NCI-H510A treated with DMSO at 0.1 percent for 48 hours (cell line): ENCODE results near the gene HIKESHI.
"Not testable (repeated sequence)": the region's sequence is repeated elsewhere in the genome, so short reads cannot be mapped to it uniquely, and the experiment has no call there.

Source experiments
- DNase-seq: peaks from one replicate; lab custom pipeline; 2025; lab: John Stamatoyannopoulos, UW

Gene HIKESHI, protein sequence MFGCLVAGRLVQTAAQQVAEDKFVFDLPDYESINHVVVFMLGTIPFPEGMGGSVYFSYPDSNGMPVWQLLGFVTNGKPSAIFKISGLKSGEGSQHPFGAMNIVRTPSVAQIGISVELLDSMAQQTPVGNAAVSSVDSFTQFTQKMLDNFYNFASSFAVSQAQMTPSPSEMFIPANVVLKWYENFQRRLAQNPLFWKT

GRCh38 chr11:86302092-86302793 is at the start of gene HIKESHI:
TSS of gene HIKESHI (plus strand) at chr11:86302240. CDS start at chr11:86302449, 209 bp downstream.
- DNase-seq = peak; percentile 94

DNA sequence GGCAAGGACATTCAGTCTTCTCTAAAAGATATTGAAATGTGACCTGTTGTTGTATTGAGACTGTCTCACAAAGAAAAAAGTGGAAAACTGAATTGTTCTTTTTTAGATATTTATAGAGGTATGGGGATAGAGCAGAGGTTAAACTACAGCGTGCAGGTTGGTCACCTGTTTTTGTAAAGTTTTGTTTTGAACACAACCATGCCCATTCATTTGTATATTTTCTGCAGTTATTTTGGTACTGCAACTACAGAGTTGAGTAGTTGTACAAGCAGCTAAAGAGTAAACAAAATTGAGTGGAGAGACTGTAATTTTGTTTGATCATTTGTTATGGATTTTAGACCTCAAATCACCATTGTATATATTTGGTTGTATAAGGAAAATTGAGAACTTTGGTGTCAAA is 46.1 kb upstream of the HIKESHI start:
- no peak for DNase-seq

- DNase-seq = no peak
Measured at GRCh38 chr11:86256608-86257007, 45.4 kb upstream of the HIKESHI start.

DNA sequence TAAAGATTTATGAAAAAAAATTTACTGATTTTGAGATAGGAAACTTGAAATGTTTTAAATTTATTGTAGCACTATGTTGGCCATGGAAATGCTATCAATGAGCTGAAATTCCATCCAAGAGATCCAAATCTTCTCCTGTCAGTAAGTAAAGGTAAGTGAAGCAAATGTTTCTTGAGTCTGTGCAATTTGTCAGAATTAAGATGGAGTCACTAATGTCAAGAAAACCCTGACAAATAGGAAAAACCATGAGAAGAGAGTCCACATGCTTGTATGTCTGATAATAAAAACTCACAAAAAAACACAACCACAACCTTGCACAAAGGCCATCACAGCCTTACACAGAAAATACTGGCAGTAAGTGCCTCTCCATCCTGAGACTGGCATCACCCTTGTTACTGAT is 44.6 kb upstream of the HIKESHI start:
- DNase-seq = no peak

DNA sequence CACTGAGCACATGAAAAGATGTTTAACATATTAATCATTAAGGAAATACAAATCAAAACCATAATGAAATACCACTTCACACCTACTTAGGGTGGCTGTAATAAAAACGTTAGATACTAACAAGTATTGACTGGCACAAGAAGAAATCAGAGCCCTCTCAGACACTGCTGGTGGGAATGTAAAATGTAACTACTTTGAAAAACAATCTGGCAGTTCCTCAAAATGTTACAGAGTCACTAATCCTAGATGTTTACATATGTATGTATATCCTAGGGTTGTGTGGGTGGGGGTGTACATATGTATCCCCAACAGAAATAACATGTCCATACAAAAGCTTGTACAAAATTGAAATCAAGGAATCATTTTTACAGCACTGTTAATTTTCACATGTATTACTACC is 42.3 kb upstream of the HIKESHI start:
- no peak for DNase-seq

GRCh38 chr11:86261328-86261727 is 40.7 kb upstream of the HIKESHI start:
- DNase-seq = no peak

GRCh38 chr11:86262387-86262786 is 39.7 kb upstream of the HIKESHI start:
- no peak for DNase-seq

GRCh38 chr11:86264649-86265048 is 37.4 kb upstream of the HIKESHI start:
- DNase-seq = no peak

- no peak for DNase-seq
Measured at GRCh38 chr11:86265194-86265593, 36.8 kb upstream of the HIKESHI start.

GRCh38 chr11:86269645-86270044 is 32.4 kb upstream of the HIKESHI start:
- DNase-seq = no peak

- no peak for DNase-seq
Measured at GRCh38 chr11:86274503-86274902, 27.5 kb upstream of the HIKESHI start.

- no peak for DNase-seq
Measured at GRCh38 chr11:86274999-86275398, 27.0 kb upstream of the HIKESHI start.

DNA sequence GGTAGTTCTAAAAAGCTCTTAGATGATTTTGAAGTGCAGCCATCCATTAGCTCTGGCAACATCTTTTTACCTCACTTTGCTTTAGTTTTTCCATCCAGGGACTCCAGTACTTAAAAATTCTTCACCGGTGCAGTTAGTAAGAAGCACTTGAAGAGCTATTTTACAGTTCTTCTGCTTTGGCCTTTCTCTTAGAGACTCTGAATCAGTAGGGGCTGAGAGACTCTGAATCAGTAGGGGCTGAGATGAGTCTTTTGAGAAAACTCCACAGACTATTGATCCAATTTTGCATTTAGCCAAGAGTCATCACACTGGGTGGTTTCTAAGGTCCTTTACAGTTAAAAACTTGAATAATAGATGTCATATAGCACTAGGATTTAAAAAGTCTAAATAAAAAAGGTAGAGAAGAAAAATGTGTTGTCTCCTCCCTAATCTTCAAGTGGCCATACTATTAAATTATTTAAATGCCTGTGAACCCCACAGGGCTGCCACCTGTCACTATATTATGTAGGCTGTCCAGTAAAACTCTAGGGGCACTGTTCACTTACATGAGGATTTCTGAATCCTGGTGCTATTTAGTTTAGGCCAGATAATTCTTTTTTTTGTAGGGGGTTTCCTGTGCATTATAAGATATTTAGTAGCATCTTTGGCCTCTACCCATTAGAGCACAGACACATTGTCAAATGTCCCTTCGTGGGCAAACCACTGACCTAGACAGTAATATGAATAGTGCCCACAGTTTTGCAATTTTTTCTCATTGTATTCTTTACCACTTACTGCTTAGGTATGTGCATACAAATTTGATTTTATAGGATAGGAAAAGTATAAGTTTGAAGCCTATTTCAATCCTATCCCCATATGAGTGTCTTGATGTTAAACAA is 26.3 kb upstream of the HIKESHI start:
- no peak for DNase-seq

GRCh38 chr11:86277741-86278140 is 24.3 kb upstream of the HIKESHI start:
- no peak for DNase-seq

DNA sequence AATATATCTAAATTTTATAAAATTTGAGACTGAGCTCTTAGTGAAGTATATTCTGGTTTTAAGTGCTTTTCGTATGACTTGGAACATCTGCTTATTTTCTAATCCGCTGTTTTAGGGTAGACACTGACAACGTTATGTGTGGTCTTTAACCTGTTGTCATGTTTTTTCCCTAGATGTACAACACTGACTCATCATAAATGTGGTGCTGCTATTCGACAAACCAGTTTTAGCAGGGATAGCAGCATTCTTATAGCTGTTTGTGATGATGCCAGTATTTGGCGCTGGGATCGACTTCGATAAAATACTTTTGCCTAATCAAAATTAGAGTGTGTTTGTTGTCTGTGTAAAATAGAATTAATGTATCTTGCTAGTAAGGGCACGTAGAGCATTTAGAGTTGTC is 23.8 kb upstream of the HIKESHI start:
- no peak for DNase-seq

- DNase-seq = no peak
Measured at GRCh38 chr11:86279747-86280146, 22.3 kb upstream of the HIKESHI start.

DNA sequence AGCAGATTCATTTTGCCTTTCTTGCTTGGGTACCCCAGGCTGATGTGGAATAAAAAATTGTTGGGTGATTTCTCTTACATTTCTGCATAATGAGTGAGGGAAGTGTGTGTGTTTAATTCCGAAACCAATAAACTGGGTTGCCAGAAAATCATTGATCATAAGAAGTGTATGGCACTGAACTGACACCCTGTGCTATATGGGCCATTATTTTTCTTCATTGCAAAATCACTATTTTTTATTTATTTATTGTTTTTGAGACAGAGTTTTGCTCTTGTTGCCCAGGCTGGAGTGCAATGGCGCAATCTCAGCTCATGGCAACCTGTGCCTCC is 14.6 kb upstream of the HIKESHI start:
- DNase-seq = no peak

GRCh38 chr11:86288776-86289507 is 13.1 kb upstream of the HIKESHI start:
- DNase-seq = no peak

DNA sequence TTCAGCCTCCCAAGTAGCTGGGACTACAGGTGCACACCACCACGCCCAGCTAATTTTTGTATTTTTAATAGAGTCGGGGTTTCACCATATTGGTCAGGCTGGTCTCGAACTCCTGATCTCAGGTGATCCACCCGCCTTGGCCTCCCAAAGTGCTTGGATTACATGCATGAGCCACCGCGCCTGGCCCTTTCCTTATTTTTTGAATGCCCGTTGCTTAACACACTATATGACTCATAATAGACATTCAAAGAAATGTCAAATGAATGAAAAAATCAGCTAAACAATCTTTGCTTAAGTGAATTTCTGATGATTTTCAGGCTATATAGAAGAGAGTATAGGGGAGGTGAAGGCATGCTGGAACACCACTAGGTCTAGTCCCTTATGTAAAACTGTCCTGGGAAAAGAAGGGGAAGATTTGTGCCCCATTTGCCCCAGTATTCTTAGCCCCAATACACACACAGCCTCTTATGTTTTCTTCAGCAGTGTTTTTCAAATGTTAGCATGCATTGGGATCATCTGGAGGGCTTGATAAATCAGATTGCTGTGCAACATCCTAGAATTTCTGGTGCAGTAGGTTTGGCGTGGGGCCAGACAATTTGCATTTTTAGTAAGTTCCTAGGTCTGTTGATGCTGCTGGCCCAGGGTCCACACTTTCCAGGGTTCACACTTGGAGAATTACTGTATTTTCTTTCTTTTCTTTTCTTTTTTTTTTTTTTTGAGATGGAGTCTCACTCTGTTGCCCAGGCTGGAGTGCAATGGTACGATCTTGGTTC is 12.3 kb upstream of the HIKESHI start:
- not testable (repeated sequence) for DNase-seq

- DNase-seq = peak; percentile 19
Measured at GRCh38 chr11:86291466-86292262, 10.4 kb upstream of the HIKESHI start.
